Effector memory CD8-positive, alpha-beta T cell (primary cell): ENCODE data around the gene PIGT.
"Not testable (repeated sequence)": the region's sequence is repeated elsewhere in the genome, so short reads cannot be mapped to it uniquely, and the experiment has no call there.

Experiments used
- ATAC-seq: fragments of 150-1000 bp; cut with Tn5 transposase; replicated peaks from 2 replicates; pipeline ENCODE4 v1.10.0; 2021; ENCODE audit warnings: mild to moderate bottlenecking, moderate library complexity
- DNase-seq, 3 experiments: peaks; one replicate each; pipeline ENCODE4 v3.0.0; 2021
- H3K27ac Mint-ChIP-seq, 2 donors: one replicate each; pipeline ENCODE4 v1.8.0; 2022; ENCODE audit warnings: mild to moderate bottlenecking in 2 of 2, mixed read lengths in 2 of 2, moderate library complexity in 2 of 2
- H3K27me3 Mint-ChIP-seq, 2 donors: one replicate each; pipeline ENCODE4 v1.8.0; 2022; ENCODE audit warnings: mixed read lengths in 2 of 2
- H3K36me3 Mint-ChIP-seq: one replicate; pipeline ENCODE4 v1.8.0; 2022; ENCODE audit warnings: mild to moderate bottlenecking, moderate library complexity, mixed read lengths; ENCODE audit not compliant: insufficient read depth
- H3K4me1 Mint-ChIP-seq, 2 donors: one replicate each; pipeline ENCODE4 v1.8.0; 2022; ENCODE audit warnings: low read depth in 2 of 2, mixed read lengths in 2 of 2
- H3K4me3 Mint-ChIP-seq, 2 donors: one replicate each; pipeline ENCODE4 v1.8.0; 2022; ENCODE audit warnings: mild to moderate bottlenecking in 2 of 2, mixed read lengths in 2 of 2, moderate library complexity in 2 of 2
- H3K9me3 Mint-ChIP-seq, 2 donors: one replicate each; pipeline ENCODE4 v1.8.0; 2022; ENCODE audit warnings: mixed read lengths in 2 of 2

PIGT gene

DNA sequence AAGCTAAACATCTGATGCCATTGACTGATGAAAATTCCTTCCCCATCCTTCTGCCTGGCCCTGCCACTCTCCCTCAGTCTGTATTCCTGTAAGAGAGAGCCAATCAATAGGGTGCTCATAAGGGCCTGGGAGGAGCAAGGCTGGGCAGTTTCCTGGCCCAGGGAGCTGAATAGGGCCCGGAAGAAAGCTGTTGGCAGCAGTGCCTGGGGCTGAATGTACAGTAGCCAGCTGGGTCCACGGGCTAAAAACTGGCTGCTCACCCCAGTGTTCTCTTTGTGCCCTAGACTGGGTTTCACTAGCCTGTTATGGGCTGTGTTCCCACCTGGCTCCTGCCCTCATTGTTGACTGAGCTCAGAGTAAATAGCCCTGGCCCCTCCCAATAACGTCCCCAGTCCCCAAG lies 51.9 kb downstream of the PIGT start:
- H3K27me3 Mint-ChIP-seq = peaks cover 31 to 43% of the 10 kb centered on the region in 2 donors
- H3K4me3 Mint-ChIP-seq = no peak overlapping the region
- ATAC-seq (no peak), DNase-seq (no peak)
- H3K36me3 Mint-ChIP-seq = no peaks in the 10 kb centered on the region
- H3K9me3 Mint-ChIP-seq = no peaks in the 10 kb centered on the region
- H3K27ac Mint-ChIP-seq = no peak overlapping the region
- H3K4me1 Mint-ChIP-seq = peaks cover 0 to 9% of the 10 kb centered on the region in 2 donors

DNA sequence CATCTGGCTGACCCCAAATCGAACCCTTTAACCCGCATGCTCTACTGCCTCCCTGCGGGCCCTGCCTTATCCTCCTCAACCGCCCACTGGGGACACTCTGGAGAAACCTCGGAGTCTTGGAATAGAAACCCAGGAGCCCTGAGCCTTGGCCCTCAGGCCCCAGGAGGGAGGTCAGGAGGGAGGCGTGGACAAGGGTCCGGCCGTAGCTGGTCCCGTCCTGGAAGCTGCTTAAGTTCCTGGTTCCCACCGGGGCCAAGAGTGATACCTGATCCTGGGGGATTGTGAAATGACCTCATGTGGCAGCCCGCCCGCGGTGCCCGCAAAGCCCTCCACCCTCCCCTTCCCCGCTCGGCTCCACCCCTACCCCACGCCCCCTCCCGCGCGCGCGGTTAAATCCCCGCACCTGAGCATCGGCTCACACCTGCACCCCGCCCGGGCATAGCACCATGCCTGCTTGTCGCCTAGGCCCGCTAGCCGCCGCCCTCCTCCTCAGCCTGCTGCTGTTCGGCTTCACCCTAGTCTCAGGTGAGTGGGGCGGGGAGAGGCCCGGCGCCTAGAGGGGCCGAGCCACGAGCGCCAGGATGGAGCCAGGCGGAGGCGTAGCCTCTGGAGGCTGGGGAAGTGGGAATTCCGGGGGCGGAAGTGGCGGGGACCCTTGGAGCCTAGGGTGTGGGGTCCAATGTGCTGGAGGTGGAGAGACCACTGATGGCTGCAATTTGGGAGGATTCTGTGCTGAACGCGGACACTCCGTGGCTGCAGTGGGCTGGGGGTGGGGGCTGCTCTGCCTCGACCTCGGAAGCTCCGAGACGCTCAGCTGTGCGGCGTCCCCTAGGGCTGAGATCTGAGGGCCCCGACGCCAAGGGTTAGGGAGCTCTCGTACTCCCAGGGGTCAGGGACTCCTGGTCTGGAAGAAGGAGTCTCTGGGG lies 53.7 kb downstream of the PIGT start, which contains the start of gene WFDC2:
TSS of gene WFDC2 (plus strand) at position 418 of the 926 bp plus-strand sequence. CDS start at position 447, 29 bp downstream.
- Mint-ChIP-seq H3K4me1 (peaks cover 0 to 9% of the 10 kb centered on the region in 2 donors), H3K27ac (no peak within 1 kb of the TSS), H3K27me3 (peaks cover 31 to 43% of the 10 kb centered on the region in 2 donors), H3K9me3 (no peaks in the 10 kb centered on the region), H3K36me3 (no peaks in the 10 kb centered on the region), H3K4me3 (peak within 1 kb of the TSS; percentile 33 to 65)
- DNase-seq = no peak
- ATAC-seq = peak; percentile 16

DNA sequence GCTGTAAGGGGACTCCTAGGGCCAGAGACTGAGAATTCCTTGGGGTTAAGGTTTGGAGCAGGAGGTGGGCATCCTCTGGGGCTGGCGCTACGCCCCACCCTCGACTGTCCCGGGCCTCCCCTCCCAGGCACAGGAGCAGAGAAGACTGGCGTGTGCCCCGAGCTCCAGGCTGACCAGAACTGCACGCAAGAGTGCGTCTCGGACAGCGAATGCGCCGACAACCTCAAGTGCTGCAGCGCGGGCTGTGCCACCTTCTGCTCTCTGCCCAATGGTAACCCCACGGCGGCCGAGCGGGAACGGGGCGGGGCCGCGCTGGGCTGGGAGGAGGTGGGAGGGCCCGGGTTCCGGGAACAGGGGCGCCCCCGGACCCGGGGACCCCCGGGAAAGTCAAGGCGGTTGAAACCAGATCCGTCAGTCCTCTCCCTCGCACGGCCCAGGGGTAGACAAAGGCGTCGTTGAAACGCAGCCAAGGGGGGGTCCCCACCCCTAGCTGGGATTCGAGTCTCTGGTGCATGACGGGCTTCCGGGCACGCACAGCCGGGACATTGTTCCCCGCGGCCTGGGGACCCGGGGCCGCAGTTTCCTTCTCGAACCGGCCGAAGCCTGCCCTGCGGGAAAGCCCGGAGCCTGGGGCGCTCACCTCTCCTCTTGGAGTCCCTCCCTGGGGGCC lies 54.5 kb downstream of the PIGT start:
- ATAC-seq (peak; percentile 31), DNase-seq (no peak)
- Mint-ChIP-seq H3K9me3 (no peaks in the 10 kb centered on the region), H3K27me3 (peaks cover 31 to 43% of the 10 kb centered on the region in 2 donors), H3K36me3 (no peaks in the 10 kb centered on the region), H3K4me1 (peaks cover 0 to 9% of the 10 kb centered on the region in 2 donors), H3K27ac (no peak overlapping the region), H3K4me3 (peak overlapping the region; percentile 33 to 65)

DNA sequence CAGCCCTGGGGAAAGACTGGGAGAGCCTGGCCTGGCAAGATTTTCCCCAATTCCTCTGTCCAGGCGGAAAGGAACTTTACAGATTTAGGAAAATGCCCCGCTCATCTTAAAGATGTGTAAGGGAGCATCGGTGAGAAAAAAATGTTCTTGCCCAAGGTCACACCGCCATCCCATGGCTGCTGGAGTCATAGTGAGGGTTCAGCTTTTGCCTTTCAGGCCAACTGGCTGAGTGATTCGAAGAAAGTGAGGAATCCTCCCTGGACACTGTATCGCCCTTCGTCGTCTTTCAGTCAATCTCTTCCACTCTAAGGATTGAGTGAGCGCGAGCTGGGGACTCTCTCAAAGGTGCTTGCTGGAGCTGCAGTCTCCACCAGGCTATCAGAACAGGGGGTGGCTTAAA lies 55.0 kb downstream of the PIGT start:
- Mint-ChIP-seq H3K27me3 (peaks cover 31 to 43% of the 10 kb centered on the region in 2 donors), H3K36me3 (no peaks in the 10 kb centered on the region), H3K4me1 (peaks cover 0 to 9% of the 10 kb centered on the region in 2 donors), H3K9me3 (no peaks in the 10 kb centered on the region), H3K27ac (no peak overlapping the region), H3K4me3 (peak overlapping the region; percentile 33 to 65)
- DNase-seq (no peak), ATAC-seq (no peak)

DNA sequence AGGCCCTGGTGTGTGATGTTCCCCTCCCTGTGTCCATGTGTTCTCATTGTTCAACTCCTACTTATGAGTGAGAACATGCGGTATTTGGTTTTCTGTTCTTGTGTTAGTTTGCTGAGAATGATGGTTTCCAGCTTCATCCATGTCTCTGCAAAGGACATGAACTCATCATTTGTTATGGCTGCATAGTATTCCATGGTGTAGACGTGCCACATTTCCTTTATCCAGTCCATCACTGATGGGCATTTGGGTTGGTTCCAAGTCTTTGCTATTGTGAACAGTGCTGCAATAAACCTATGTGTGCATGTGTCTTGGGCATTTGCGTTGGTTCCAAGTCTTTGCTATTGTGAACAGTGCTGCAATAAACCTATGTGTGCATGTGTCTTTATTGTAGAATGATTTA lies 56.3 kb downstream of the PIGT start:
- H3K36me3 Mint-ChIP-seq, H3K4me3 Mint-ChIP-seq, DNase-seq, H3K9me3 Mint-ChIP-seq, H3K4me1 Mint-ChIP-seq, H3K27ac Mint-ChIP-seq, ATAC-seq: not testable (repeated sequence)
- H3K27me3 Mint-ChIP-seq = peaks cover 31 to 43% of the 10 kb centered on the region in 2 donors
